GM19025 (cell line): Measurements from ENCODE around the gene ELMO3.

Experiments
- ATAC-seq: cut with Tn5 transposase; IDR thresholded peaks from one replicate; pipeline ENCODE4 v1.9.1; 2021; ENCODE audit warnings: mild to moderate bottlenecking, low read depth, moderate library complexity; ENCODE audit not compliant: unreplicated experiment

Gene ELMO3

GRCh38 chr16:67213197-67214019, 14.5 kb downstream of the ELMO3 start:
- ATAC-seq = no peak

DNA sequence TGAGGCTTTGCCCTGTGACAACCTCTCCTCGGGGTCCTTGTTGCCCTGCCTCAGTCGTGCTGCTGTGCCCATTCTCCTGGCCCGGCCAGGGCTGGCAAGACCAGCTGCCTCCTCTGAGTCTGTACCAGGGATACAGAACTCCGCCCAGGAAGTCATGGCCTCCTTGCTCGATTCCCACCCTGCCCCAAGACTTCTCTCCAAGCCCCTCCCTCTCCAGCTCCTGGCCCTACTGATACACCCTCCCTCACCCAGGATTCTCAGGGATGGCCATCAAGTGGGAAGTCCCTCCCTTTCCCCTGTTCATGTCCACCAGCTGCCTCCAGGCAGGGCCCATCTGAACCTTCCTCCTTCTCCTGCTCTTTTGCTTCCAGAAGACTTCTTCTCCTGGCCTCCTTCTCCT, 16.8 kb downstream of the ELMO3 start:
- no peak for ATAC-seq

GRCh38 chr16:67216612-67217490, 17.9 kb downstream of the ELMO3 start:
- no peak for ATAC-seq

DNA sequence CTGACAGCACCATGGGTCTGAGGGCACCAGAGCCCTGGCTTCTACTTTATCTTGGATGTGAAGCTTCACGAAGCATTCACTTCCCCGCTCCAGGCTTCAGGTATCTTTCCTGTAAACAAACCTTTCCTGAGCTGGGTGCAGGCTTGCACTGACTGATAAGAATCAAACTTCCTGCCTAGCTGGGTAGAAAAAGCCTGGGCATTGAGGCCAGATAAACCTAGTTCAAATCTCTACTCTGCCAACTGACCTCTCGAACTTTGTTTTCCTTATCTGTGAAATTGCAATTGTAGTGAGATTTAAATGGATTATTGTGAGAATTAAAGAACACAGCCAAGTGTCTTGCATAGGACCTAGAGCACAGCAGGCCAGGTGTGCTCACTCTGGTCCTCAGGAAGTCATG, 25.1 kb downstream of the ELMO3 start:
- ATAC-seq = no peak

DNA sequence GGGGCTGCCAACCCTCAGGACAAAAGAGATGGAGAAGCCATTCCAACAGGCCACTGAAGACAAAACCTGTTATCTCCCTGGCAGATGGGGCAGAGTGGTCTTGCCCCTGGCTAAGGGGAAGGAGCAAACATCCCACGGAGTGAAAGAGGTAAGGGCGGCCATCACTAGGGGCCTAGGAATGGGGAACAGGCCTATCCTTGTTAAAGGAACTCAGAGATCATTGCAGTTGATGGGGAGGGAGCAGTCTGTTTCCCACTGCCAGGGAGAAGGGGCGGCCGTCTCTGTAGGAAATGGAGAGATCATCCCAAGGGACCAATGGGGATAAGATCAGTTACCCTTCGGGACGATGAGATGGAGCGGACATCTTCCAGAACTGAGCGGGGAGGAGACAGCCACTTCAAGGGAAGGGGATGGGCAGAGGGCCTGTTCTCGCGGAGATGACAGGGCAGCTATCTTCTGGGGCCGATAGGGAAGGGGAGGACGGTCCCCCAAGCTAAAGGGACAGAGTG, 27.4 kb downstream of the ELMO3 start:
- no peak for ATAC-seq

DNA sequence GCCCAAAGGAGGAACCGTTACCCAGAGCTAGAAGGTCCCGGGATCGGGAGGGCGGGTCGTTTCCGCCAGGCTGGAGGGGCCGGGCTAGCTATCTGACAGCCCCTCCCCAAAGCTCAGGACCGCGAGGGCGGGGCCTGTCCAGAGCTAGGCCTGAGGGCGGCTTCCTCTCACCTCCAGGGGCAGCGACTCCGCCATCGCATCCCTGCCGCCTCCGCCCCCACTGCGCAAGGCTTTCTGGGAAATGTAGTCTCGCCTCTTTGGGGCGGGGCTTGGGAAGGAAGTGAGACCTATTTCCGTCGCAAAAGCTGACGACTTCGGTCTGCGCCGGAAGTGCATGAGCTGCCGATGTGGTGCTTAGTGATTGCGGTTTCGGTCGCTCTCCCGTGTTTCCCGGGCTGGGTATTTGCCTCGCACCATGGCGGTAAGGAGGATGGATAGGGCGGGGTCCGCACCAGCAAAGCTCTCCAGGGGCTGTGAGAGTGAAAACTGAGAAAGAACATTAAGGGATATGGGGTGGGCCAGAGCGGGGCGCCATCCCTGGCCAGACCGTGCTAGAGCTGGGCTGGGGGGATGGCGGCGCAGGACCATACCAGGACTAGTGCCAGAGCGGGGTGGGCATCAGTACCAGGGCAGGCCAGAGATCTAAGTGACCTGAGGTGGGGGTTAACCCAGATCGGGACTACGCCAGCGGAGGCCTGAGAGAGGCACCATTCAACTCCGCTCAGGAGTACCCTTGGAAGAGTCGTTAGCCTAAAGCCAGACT, 28.1 kb downstream of the ELMO3 start, which contains the start of gene TMEM208:
Gene TMEM208 (plus strand): TSS at position 327 of the 763 bp plus-strand sequence. CDS start 89 bp downstream, at position 416.
- peak; percentile 97 for ATAC-seq

DNA sequence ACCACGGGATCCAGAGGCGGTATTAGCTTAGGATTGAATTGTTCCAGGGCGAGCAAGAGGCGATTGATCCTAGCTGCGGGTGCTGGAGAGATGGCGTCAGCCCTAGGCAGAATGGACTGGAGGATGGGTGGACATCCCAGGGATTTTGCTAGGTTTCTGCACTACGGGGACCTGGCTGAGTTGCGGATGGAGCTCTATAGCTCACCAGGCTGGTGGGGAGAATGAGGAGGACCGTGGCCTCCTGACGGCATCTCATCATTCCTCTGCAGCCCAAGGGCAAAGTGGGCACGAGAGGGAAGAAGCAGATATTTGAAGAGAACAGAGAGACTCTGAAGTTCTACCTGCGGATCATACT, 28.6 kb downstream of the ELMO3 start:
- ATAC-seq = no peak

DNA sequence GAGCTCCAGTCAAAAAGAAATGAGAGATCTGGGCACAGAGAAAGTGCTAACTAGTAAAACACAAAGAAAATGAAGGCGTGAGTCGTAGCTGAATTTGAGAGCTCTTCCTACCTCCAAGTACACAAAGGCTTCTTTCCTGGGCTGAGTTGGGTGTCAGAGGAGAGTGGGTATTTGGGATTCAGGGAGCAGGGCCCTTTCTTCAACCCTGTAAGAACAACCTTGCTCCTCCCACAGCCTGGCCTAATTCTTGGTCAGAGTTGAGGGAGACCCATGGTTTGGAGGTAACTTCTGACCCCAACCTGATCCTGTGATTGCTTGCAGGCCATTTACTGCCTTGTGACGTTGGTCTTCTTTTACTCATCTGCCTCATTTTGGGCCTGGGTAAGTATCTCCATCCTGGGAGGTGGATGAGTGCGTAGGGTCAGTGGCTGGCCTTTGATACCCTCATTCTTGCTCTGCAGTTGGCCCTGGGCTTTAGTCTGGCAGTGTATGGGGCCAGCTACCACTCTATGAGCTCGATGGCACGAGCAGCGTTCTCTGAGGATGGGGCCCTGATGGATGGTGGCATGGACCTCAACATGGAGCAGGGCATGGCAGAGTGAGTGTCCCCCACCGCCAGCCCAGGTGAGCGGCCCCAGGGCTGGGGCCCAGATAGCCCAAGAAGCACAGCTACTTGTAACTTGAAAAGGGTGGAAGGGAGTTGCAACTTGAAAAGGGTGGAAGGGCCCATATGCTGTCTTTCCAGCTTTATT, 29.3 kb downstream of the ELMO3 start:
- no peak for ATAC-seq

- no peak for ATAC-seq
Observed at GRCh38 chr16:67228905-67229304, 30.0 kb downstream of the ELMO3 start.

DNA sequence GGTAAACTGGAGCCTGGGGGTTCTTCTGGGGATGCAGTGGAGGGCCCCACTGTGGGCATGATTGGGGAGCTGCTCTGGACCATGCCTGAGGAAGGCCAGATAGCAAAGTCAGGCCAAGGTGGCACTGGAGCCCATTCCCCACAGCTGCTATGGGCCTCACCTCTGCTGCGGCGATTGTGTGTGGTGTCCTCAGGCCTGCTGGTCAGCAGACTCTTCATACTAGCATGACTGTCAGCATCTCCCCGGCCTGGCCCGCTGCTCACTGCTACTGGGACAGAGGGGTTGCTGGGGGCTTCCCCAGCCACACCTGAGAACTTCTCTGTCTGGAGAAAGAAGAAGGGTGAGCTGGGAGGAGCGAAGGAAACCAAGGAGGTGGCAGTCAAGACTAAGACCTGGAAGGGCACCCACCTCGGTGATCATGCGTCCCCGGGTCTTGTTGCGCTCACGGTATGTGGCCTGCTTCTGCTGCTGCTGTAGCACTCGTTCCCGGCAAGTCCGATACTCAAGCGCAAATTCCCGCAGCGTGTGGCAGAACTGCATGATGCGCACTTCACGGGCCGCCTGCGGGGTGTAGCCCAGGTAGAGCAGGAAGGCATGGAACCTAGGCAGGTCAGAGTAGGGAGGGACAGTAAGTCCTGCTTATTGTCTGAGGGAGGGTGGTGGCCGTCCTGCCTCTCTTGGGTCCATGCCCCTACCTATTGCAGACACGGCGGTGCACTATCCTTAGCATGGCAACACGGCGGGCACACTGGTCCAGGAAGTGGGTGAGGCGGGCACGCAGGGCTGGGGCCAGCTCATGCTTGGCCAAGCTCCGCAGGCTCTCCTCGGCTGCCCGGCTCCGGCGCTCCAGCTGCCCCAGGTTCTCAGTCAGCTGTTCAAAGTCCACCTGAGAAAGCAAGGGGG, 31.2 kb downstream of the ELMO3 start:
- no peak for ATAC-seq

DNA sequence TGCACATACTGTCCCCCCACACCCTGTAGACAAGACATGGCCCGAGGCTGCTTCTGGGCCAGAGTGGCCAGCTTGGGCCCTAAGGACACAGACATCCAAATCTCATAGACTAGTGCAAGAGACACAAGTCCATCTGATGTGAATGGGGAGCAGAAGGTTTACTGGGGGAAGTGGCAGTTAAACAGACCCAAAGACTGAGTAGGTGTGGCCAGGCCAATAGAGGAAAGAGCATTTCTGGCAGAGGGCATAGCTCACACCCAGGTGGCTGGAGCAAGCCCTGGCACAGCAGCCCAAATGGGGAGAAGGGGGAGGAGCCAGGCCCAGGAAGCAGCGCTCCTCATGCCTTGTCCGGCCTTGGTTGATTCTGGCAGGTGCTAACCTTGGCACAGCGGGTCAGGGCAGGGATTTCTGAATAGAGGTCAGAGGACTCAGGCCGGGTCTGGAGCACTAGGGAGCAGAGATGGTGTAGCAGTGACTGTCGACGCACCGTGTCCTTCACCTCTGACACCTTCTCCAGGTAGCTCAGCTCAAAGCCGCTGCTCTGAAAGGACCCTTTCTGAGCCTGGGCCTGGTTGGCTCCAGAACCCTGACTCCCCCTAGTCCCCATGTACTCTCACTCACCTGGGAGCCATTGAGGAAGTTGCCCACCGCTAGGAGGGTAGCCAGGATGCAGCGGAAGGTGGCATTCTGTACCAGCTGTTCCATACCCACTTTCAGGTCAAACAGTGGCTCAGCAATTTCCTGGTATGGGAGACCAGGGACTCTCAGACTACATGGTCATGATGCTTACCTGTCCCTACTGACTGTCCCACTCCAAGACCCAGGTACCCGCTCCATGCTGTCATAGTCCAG, 32.1 kb downstream of the ELMO3 start:
- ATAC-seq = no peak

DNA sequence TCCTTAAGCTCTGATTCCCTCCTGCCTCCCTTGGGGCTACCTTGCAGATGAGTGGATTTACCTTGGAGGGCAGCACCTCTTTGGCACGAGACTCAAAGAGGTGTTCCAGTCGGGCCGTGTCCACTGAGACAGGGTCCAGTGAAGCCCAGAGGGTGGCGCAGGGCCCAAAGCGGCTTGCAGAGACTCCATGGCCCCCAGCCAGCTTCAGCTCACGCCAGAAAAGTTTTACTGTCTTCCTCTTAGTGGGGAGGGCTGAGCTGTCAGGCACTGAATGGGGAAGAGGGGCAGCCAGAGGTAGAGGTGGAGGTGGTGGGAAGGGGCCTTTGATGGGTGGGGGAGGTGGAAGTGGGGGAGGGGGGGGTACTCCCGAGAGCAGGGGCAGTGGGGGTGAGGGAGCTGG, 34.7 kb downstream of the ELMO3 start:
- no peak for ATAC-seq

GRCh38 chr16:67234180-67234597, 35.3 kb downstream of the ELMO3 start:
- ATAC-seq = no peak

GRCh38 chr16:67235816-67236562, 37.1 kb downstream of the ELMO3 start:
- ATAC-seq = no peak

DNA sequence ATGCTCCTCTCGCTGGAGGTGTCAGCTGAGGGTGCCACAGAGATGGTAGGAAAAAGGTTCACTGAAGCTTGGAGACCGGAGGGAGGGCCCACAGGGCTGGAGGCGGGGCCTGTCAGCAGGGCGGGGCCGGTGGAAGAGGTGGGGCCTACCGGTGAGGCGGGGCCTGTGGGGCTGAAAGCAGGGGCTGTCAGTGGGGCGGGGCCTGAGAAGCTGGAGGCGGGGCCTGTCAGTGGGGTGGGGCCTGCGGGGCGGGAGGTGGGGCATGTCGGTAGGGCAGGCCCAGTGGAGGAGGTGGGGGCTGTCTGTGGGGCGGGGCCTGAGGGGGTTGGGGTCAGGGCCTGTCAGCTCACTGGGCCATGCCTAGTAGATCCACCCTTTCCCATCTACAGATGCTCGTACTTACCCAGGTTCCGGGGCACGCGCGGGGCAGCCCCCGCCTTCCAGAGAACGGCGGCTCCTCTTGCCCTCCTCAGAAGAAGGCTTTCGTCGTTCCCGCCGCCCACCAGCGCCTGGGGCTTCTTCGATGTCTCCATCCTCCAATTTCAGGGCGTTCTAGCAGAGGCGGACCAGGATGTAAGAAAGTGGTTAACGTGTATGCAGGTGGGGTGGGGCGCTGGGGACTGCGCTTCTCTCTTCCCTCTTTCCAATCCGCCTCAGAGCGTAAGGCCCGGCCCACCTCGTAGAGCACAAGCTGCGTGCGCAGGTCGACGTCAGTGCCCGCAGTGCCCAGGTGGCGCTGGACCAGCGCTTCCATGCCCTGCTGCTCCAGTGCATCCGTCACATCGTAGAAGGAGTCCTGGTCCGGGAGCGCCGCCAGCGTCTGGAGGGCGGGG, 37.8 kb downstream of the ELMO3 start:
- ATAC-seq = no peak
